ENCODE results near the gene MRPL48.

MRPL48 gene

GRCh38 chr11:73839123-73839457 is 51.4 kb downstream of the MRPL48 start:
- Histone ChIP-seq H3K4me1 (ENCODE audit: insufficient read depth, insufficient read length) (no peaks in the 10 kb centered on the region), H3K4me3 (ENCODE audit: insufficient read length, low read depth) (no peak overlapping the region), H3K9ac (ENCODE audit: insufficient read length, low read depth) (no peak overlapping the region), H3K36me3 (ENCODE audit: insufficient read depth, insufficient read length, low read length) (peaks cover under 1% of the 10 kb centered on the region), H3K9me3 (ENCODE audit: insufficient read depth, low read length) (no peaks in the 10 kb centered on the region), H3K27me3 (ENCODE audit: insufficient read depth, insufficient read length) (no peaks in the 10 kb centered on the region)
- no peak for DNase-seq (ENCODE audit: low read depth, low spot score)
- TF ChIP-seq YY1 (IDR thresholded peaks at IDR 0.05; ENCODE audit: insufficient read depth, insufficient read length) = no peak
- TF ChIP-seq SUZ12 (IDR thresholded peaks at IDR 0.05; ENCODE audit: extremely low read depth, insufficient read depth, insufficient read length) = no peak
- no peak for TF ChIP-seq ZNF274 (IDR thresholded peaks at IDR 0.05; ENCODE audit: low read depth, low read length)

- Histone ChIP-seq H3K27me3 (ENCODE audit: insufficient read depth, insufficient read length) (no peaks in the 10 kb centered on the region), H3K4me3 (ENCODE audit: insufficient read length, low read depth) (no peak overlapping the region), H3K9me3 (ENCODE audit: insufficient read depth, low read length) (no peaks in the 10 kb centered on the region), H3K9ac (ENCODE audit: insufficient read length, low read depth) (no peak overlapping the region), H3K36me3 (ENCODE audit: insufficient read depth, insufficient read length, low read length) (peaks cover 4% of the 10 kb centered on the region), H3K4me1 (ENCODE audit: insufficient read depth, insufficient read length) (no peaks in the 10 kb centered on the region)
- no peak for DNase-seq (ENCODE audit: low read depth, low spot score)
- no peak for TF ChIP-seq SUZ12 (IDR thresholded peaks at IDR 0.05; ENCODE audit: extremely low read depth, insufficient read depth, insufficient read length)
- TF ChIP-seq YY1 (IDR thresholded peaks at IDR 0.05; ENCODE audit: insufficient read depth, insufficient read length) = no peak
- TF ChIP-seq ZNF274 (IDR thresholded peaks at IDR 0.05; ENCODE audit: low read depth, low read length) = no peak
These were observed 63.5 kb downstream of the MRPL48 start for GRCh38 chr11:73851046-73851764.

- DNase-seq (ENCODE audit: low read depth, low spot score) = no peak
- Histone ChIP-seq H3K9me3 (ENCODE audit: insufficient read depth, low read length) (no peaks in the 10 kb centered on the region), H3K4me3 (ENCODE audit: insufficient read length, low read depth) (no peak overlapping the region), H3K9ac (ENCODE audit: insufficient read length, low read depth) (no peak overlapping the region), H3K4me1 (ENCODE audit: insufficient read depth, insufficient read length) (no peaks in the 10 kb centered on the region), H3K36me3 (ENCODE audit: insufficient read depth, insufficient read length, low read length) (peaks cover 4% of the 10 kb centered on the region), H3K27me3 (ENCODE audit: insufficient read depth, insufficient read length) (no peaks in the 10 kb centered on the region)
- TF ChIP-seq SUZ12 (IDR thresholded peaks at IDR 0.05; ENCODE audit: extremely low read depth, insufficient read depth, insufficient read length) (no peak), YY1 (IDR thresholded peaks at IDR 0.05; ENCODE audit: insufficient read depth, insufficient read length) (no peak), ZNF274 (IDR thresholded peaks at IDR 0.05; ENCODE audit: low read depth, low read length) (no peak)
These were observed 64.4 kb downstream of the MRPL48 start for GRCh38 chr11:73852049-73852448.

- peaks cover 2% of the 10 kb centered on the region for H3K36me3 ChIP-seq (ENCODE audit: insufficient read depth, insufficient read length, low read length)
- TF ChIP-seq SUZ12 (IDR thresholded peaks at IDR 0.05; ENCODE audit: extremely low read depth, insufficient read depth, insufficient read length) (no peak), YY1 (IDR thresholded peaks at IDR 0.05; ENCODE audit: insufficient read depth, insufficient read length) (no peak), ZNF274 (IDR thresholded peaks at IDR 0.05; ENCODE audit: low read depth, low read length) (no peak)
- H3K9ac ChIP-seq (ENCODE audit: insufficient read length, low read depth) = no peak overlapping the region
- H3K4me1 ChIP-seq (ENCODE audit: insufficient read depth, insufficient read length) = no peaks in the 10 kb centered on the region
- no peak overlapping the region for H3K4me3 ChIP-seq (ENCODE audit: insufficient read length, low read depth)
- no peak for DNase-seq (ENCODE audit: low read depth, low spot score)
- H3K9me3 ChIP-seq (ENCODE audit: insufficient read depth, low read length) = no peaks in the 10 kb centered on the region
- no peaks in the 10 kb centered on the region for H3K27me3 ChIP-seq (ENCODE audit: insufficient read depth, insufficient read length)
These were observed 67.0 kb downstream of the MRPL48 start for GRCh38 chr11:73854680-73855079.

GRCh38 chr11:73856031-73856567 is 68.4 kb downstream of the MRPL48 start:
- TF ChIP-seq YY1 (IDR thresholded peaks at IDR 0.05; ENCODE audit: insufficient read depth, insufficient read length) (no peak), ZNF274 (IDR thresholded peaks at IDR 0.05; ENCODE audit: low read depth, low read length) (no peak)

GRCh38 chr11:73859671-73860070 is 72.0 kb downstream of the MRPL48 start:
- H3K9ac ChIP-seq (ENCODE audit: insufficient read length, low read depth) = no peak overlapping the region
- no peaks in the 10 kb centered on the region for H3K4me1 ChIP-seq (ENCODE audit: insufficient read depth, insufficient read length)
- H3K4me3 ChIP-seq (ENCODE audit: insufficient read length, low read depth) = no peak overlapping the region
- peaks cover 9% of the 10 kb centered on the region for H3K36me3 ChIP-seq (ENCODE audit: insufficient read depth, insufficient read length, low read length)
- no peaks in the 10 kb centered on the region for H3K27me3 ChIP-seq (ENCODE audit: insufficient read depth, insufficient read length)
- no peak for DNase-seq (ENCODE audit: low read depth, low spot score)
- H3K9me3 ChIP-seq (ENCODE audit: insufficient read depth, low read length) = no peaks in the 10 kb centered on the region
- TF ChIP-seq SUZ12 (IDR thresholded peaks at IDR 0.05; ENCODE audit: extremely low read depth, insufficient read depth, insufficient read length) (no peak), YY1 (IDR thresholded peaks at IDR 0.05; ENCODE audit: insufficient read depth, insufficient read length) (no peak), ZNF274 (IDR thresholded peaks at IDR 0.05; ENCODE audit: low read depth, low read length) (no peak)

More at GRCh38 chr11:73856031-73856567, 68.4 kb downstream of the MRPL48 start:
- Histone ChIP-seq H3K36me3 (ENCODE audit: insufficient read depth, insufficient read length, low read length) (peaks cover under 1% of the 10 kb centered on the region), H3K9me3 (ENCODE audit: insufficient read depth, low read length) (no peaks in the 10 kb centered on the region), H3K27me3 (ENCODE audit: insufficient read depth, insufficient read length) (no peaks in the 10 kb centered on the region), H3K9ac (ENCODE audit: insufficient read length, low read depth) (no peak overlapping the region), H3K4me3 (ENCODE audit: insufficient read length, low read depth) (no peak overlapping the region), H3K4me1 (ENCODE audit: insufficient read depth, insufficient read length) (no peaks in the 10 kb centered on the region)
- DNase-seq (ENCODE audit: low read depth, low spot score) = no peak

GRCh38 chr11:73860202-73860601 is 72.5 kb downstream of the MRPL48 start:
- TF ChIP-seq SUZ12 (IDR thresholded peaks at IDR 0.05; ENCODE audit: extremely low read depth, insufficient read depth, insufficient read length) (no peak), ZNF274 (IDR thresholded peaks at IDR 0.05; ENCODE audit: low read depth, low read length) (no peak), YY1 (IDR thresholded peaks at IDR 0.05; ENCODE audit: insufficient read depth, insufficient read length) (no peak)

More at GRCh38 chr11:73860202-73860601, 72.5 kb downstream of the MRPL48 start:
- no peak overlapping the region for H3K9ac ChIP-seq (ENCODE audit: insufficient read length, low read depth)
- H3K4me1 ChIP-seq (ENCODE audit: insufficient read depth, insufficient read length) = no peaks in the 10 kb centered on the region
- no peaks in the 10 kb centered on the region for H3K9me3 ChIP-seq (ENCODE audit: insufficient read depth, low read length)
- H3K27me3 ChIP-seq (ENCODE audit: insufficient read depth, insufficient read length) = no peaks in the 10 kb centered on the region
- peaks cover 9% of the 10 kb centered on the region for H3K36me3 ChIP-seq (ENCODE audit: insufficient read depth, insufficient read length, low read length)
- no peak for DNase-seq (ENCODE audit: low read depth, low spot score)
- no peak overlapping the region for H3K4me3 ChIP-seq (ENCODE audit: insufficient read length, low read depth)

Measured in NT2/D1 (cell line).